Mesendoderm (in vitro differentiated cells): Measurements from ENCODE around the gene IGF2R.

Experiments
- DNase-seq: peaks from one replicate; pipeline ENCODE4 v3.0.0; 2013
- H2AK5ac ChIP-seq: 2 replicates; pipeline ENCODE4 v1.6.1; 2013; ENCODE audit warnings: low read length, inconsistent platforms
- H2BK120ac ChIP-seq: 2 replicates; pipeline ENCODE4 v1.6.1; 2013; ENCODE audit warnings: low read depth, mild to moderate bottlenecking, low read length, moderate library complexity, mixed read lengths
- H2BK15ac ChIP-seq: replicated peaks from 2 replicates; pipeline ENCODE4 v1.6.1; 2013; ENCODE audit warnings: low read depth, mild to moderate bottlenecking, moderate library complexity
- H2BK5ac ChIP-seq: 2 replicates; pipeline ENCODE4 v1.6.1; 2013; ENCODE audit warnings: low read length, inconsistent platforms
- H3K18ac ChIP-seq: 2 replicates; pipeline ENCODE4 v1.6.1; 2013; ENCODE audit warnings: mild to moderate bottlenecking, low read length, mixed read lengths
- H3K23ac ChIP-seq: one replicate; pipeline ENCODE4 v1.6.1; 2013; ENCODE audit warnings: low read length
- H3K27ac ChIP-seq: 2 replicates; pipeline ENCODE4 v1.5.1; 2013; ENCODE audit warnings: low read depth, mild to moderate bottlenecking, inconsistent platforms, low read length, moderate library complexity
- H3K27me3 ChIP-seq: 2 replicates; pipeline ENCODE4 v1.6.1; 2013; ENCODE audit warnings: low read length, control low read depth, mild to moderate bottlenecking, inconsistent platforms; ENCODE audit not compliant: insufficient read depth, poor library complexity
- H3K36me3 ChIP-seq: 2 replicates; pipeline ENCODE4 v1.6.1; 2013; ENCODE audit warnings: low read length, inconsistent platforms; ENCODE audit not compliant: control insufficient read depth, insufficient read depth
- H3K4ac ChIP-seq: one replicate; pipeline ENCODE4 v1.6.1; 2013; ENCODE audit warnings: low read depth, mild to moderate bottlenecking, low read length, moderate library complexity
- H3K4me1 ChIP-seq: 2 replicates; pipeline ENCODE4 v1.6.1; 2013; ENCODE audit warnings: low read depth, low read length, inconsistent platforms; ENCODE audit not compliant: control insufficient read depth
- H3K4me2 ChIP-seq: 2 replicates; pipeline ENCODE4 v1.6.1; 2013; ENCODE audit warnings: low read length
- H3K4me3 ChIP-seq: 2 replicates; pipeline ENCODE4 v1.5.1; 2013; ENCODE audit warnings: mild to moderate bottlenecking, low read length
- H3K56ac ChIP-seq: one replicate; pipeline ENCODE4 v1.6.1; 2013; ENCODE audit warnings: low read length
- H3K79me1 ChIP-seq: 2 replicates; pipeline ENCODE4 v1.6.1; 2013; ENCODE audit warnings: low read length, inconsistent platforms
- H3K79me2 ChIP-seq: 2 replicates; pipeline ENCODE4 v1.6.1; 2013; ENCODE audit warnings: mild to moderate bottlenecking, low read length; ENCODE audit not compliant: control insufficient read depth, insufficient read depth
- H3K9ac ChIP-seq: 2 replicates; pipeline ENCODE4 v1.6.1; 2013; ENCODE audit warnings: low read length, inconsistent platforms
- H4K5ac ChIP-seq: one replicate; pipeline ENCODE4 v1.6.1; 2013; ENCODE audit warnings: low read length
- H4K8ac ChIP-seq: one replicate; pipeline ENCODE4 v1.6.1; 2013; ENCODE audit warnings: low read depth, mild to moderate bottlenecking, control low read depth, low read length, moderate library complexity
- WGBS: extraction: QIAGEN DNeasy Blood & Tissue Kit; methylation state at CpG from one replicate; pipeline ENCODE4 v1.1.7; 2013; ENCODE audit warnings: low lambda C conversion rate, missing lambda C conversion rate; ENCODE audit not compliant: insufficient coverage; ENCODE audit errors: extremely low coverage; 5-methylcytosine and 5-hydroxymethylcytosine counted together

The IGF2R gene

DNA sequence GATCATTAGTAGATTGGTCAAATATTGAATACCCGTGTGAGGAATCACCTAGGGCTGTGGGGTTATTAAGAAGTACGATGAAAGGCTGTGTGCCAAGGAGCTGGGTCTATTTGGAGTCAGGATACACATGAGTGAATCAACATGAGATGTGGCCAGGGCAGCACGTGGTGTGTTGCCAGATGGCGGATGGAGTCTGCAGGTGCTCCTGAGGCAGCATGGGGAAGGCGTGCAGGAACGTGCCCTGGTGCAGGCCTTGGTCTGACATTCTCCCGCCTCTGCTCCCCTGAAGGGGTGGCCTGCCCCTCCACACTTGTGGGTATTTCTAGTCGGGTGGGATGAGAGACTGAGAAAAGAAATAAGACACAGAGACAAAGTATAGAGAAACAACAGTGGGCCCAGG is 113.7 kb downstream of the IGF2R start:
- DNase-seq = no peak
- peaks cover 14% of the 10 kb centered on the region for H3K36me3 ChIP-seq

DNA sequence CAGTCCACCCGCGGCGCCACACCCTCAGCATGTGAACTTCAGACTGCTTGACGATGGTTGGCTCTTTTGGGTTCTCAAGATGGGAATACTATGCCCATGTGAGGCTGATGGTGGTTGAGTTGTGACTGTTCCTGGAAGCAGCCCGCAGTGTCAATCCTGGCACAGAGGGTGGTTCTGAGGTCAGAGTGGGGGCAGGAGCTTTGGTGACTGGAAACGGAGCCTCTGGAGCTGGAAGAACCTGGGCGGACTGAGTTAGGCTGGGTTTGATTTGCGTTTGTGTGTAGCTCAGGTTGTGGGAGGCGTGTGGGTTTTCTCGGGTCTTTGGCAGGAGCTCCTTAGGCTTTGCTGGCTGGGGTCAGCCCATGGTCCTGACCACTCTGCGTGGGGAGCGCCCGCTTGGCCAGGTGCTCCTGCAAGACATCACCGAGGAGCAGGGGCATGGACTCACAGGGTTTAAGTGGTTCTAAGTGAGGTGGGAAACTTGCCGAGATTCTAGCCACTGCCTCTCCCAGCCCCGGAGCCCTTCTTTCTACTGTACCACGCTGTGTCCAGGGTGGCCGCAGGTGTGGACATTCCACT is 115.4 kb downstream of the IGF2R start:
- Histone ChIP-seq H2BK15ac (no peak overlapping the region), H3K4me3 (no peak overlapping the region), H4K5ac (no peak overlapping the region), H3K4ac (no peak overlapping the region), H3K4me2 (no peak overlapping the region), H3K4me1 (no peaks in the 10 kb centered on the region), H2BK120ac (no peak overlapping the region), H3K27ac (no peak overlapping the region), H3K79me2 (no peaks in the 10 kb centered on the region), H2AK5ac (no peak overlapping the region), H4K8ac (no peak overlapping the region), H3K18ac (no peak overlapping the region), H3K9ac (no peak overlapping the region), H3K36me3 (peaks cover 6% of the 10 kb centered on the region), H3K23ac (no peak overlapping the region), H3K56ac (no peak overlapping the region), H2BK5ac (no peak overlapping the region), H3K79me1 (no peaks in the 10 kb centered on the region), H3K27me3 (no peaks in the 10 kb centered on the region)
- no peak for DNase-seq
- WGBS = no CpG with 5 or more reads among the region's 18 CpGs

More for the DNA sequence above, 113.7 kb downstream of the IGF2R start:
- Histone ChIP-seq H4K8ac (no peak overlapping the region), H4K5ac (no peak overlapping the region), H3K27ac (no peak overlapping the region), H3K4me2 (no peak overlapping the region), H3K27me3 (no peaks in the 10 kb centered on the region), H3K4me1 (no peaks in the 10 kb centered on the region), H3K4me3 (no peak overlapping the region), H3K79me2 (no peaks in the 10 kb centered on the region), H2BK15ac (no peak overlapping the region), H2BK5ac (no peak overlapping the region), H2BK120ac (no peak overlapping the region), H2AK5ac (no peak overlapping the region), H3K79me1 (no peaks in the 10 kb centered on the region), H3K56ac (no peak overlapping the region), H3K23ac (no peak overlapping the region), H3K4ac (no peak overlapping the region), H3K18ac (no peak overlapping the region), H3K9ac (no peak overlapping the region)
- WGBS = no CpG with 5 or more reads among the region's 8 CpGs

DNA sequence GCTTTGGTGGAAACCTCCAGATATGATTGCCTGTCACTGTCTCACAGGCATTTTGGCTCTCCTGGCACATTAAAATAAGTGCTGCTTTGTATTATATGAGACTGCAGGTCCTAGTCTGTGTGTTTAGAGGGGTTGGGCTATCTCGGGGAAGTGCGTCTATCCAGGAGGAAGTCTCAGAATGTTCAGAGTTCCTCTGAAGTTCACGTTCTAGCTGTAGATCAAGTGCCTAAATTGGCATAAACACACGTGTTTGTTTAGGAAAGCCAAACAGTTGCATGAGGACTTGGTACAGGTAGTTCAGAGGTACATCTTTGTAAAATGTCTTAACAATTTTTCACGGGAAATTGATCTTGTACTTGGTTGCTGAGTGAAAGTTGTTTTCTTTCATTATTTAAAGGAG is 116.3 kb downstream of the IGF2R start:
- Histone ChIP-seq H2AK5ac (no peak overlapping the region), H3K79me2 (no peaks in the 10 kb centered on the region), H3K23ac (no peak overlapping the region), H3K27me3 (no peaks in the 10 kb centered on the region), H3K56ac (no peak overlapping the region), H2BK120ac (no peak overlapping the region), H3K18ac (no peak overlapping the region), H3K4me3 (no peak overlapping the region), H3K4me1 (no peaks in the 10 kb centered on the region), H2BK5ac (no peak overlapping the region), H3K79me1 (no peaks in the 10 kb centered on the region), H3K4me2 (no peak overlapping the region), H3K4ac (no peak overlapping the region), H2BK15ac (no peak overlapping the region), H3K36me3 (peaks cover 7% of the 10 kb centered on the region), H4K5ac (no peak overlapping the region), H3K9ac (no peak overlapping the region), H4K8ac (no peak overlapping the region), H3K27ac (no peak overlapping the region)
- no peak for DNase-seq
- no CpG with 5 or more reads among the region's 5 CpGs for WGBS

DNA sequence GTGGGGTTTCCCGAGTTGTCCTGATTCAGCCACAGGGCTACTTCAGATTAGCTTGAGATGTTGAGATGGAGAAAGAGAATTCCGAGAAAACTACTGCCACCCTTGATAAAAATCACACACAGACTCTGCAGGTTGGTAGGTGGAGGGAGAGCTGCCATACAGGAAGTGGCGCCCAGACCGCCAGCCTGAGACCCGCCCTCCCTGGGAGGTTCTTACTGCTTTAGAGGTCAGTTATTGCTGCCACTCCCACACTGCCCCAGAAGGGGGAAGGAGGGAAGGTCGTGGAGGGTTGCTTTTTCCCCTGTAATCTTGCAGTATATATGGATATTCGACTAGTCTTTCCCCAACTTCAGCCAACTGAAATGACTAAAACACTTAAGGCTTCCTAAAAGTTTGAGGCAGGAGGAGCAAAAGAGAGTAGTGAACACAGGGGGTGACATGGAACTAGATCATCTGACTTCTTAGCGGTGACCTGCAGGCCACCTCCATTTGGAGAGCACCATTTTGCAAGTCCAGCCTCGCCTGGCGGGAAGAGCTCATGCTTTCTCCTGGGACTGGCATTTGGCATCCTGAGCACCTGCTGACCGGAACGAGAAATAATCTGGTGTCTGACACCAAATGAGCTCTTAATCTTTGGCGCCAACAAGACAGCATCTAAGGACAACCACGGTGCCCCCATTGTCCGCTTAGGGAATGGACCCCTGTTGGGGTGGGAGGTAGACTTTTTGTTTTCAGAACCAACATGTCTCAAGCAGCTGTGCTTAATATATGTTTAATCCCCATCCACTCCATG is 117.0 kb downstream of the IGF2R start:
- no peaks in the 10 kb centered on the region for H3K4me1 ChIP-seq

DNA sequence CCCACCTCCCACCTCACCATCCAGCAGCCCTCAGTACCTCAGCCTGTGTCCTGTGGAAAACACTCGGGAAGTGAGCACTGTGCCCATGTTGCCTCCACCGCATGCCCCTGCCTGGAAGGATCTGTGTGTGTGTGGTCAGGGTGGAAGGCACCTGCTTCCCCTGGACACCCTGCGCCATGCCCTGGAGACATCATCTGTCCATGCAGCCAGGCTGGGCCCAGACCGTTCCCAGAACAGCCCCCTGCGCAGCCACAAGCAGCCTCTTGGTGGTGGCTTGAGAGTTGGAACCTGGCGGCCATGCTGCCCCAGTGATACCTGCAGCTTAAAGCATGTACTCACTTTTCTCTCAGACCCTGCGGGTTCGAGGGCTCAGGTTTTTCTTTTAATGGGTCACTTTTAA is 117.9 kb downstream of the IGF2R start:
- no peak overlapping the region for H3K4ac ChIP-seq
- H3K9ac ChIP-seq = no peak overlapping the region
- no peak overlapping the region for H2BK120ac ChIP-seq
- no peak for DNase-seq
- H2BK15ac ChIP-seq = no peak overlapping the region
- no peaks in the 10 kb centered on the region for H3K79me1 ChIP-seq
- H4K8ac ChIP-seq = no peak overlapping the region
- H3K27me3 ChIP-seq = no peaks in the 10 kb centered on the region
- no peaks in the 10 kb centered on the region for H3K79me2 ChIP-seq
- no peak overlapping the region for H2AK5ac ChIP-seq
- H3K23ac ChIP-seq = no peak overlapping the region
- H4K5ac ChIP-seq = no peak overlapping the region
- H3K56ac ChIP-seq = no peak overlapping the region
- peaks cover 8% of the 10 kb centered on the region for H3K36me3 ChIP-seq
- no peak overlapping the region for H3K27ac ChIP-seq
- no CpG with 5 or more reads among the region's 8 CpGs for WGBS
- H3K4me3 ChIP-seq = no peak overlapping the region
- H2BK5ac ChIP-seq = no peak overlapping the region
- no peaks in the 10 kb centered on the region for H3K4me1 ChIP-seq
- H3K18ac ChIP-seq = no peak overlapping the region
- H3K4me2 ChIP-seq = no peak overlapping the region

More for the DNA sequence above, 117.0 kb downstream of the IGF2R start:
- no peak overlapping the region for H2BK5ac ChIP-seq
- no peak overlapping the region for H2BK15ac ChIP-seq
- H3K27me3 ChIP-seq = no peaks in the 10 kb centered on the region
- H4K8ac ChIP-seq = no peak overlapping the region
- no peak overlapping the region for H3K4me3 ChIP-seq
- peak; percentile 5 for DNase-seq
- no peak overlapping the region for H3K4me2 ChIP-seq
- WGBS = no CpG with 5 or more reads among the region's 15 CpGs
- H3K56ac ChIP-seq = no peak overlapping the region
- no peak overlapping the region for H3K18ac ChIP-seq
- H3K23ac ChIP-seq = no peak overlapping the region
- H4K5ac ChIP-seq = no peak overlapping the region
- H3K79me1 ChIP-seq = no peaks in the 10 kb centered on the region
- H3K27ac ChIP-seq = no peak overlapping the region
- no peak overlapping the region for H3K4ac ChIP-seq
- H3K79me2 ChIP-seq = no peaks in the 10 kb centered on the region
- H3K36me3 ChIP-seq = peaks cover 8% of the 10 kb centered on the region
- H3K9ac ChIP-seq = no peak overlapping the region
- no peak overlapping the region for H2BK120ac ChIP-seq
- H2AK5ac ChIP-seq = no peak overlapping the region
